Heart left ventricle (tissue), 16 donors: ENCODE measurements around the gene PHF21A. TPM values are rescaled to one million over a fixed set of nuclear protein-coding genes. Genes with fewer than 3 reads are reported as not detected.

Source experiments
- ATAC-seq, 4 donors: fragments of 200-7000 bp; cut with Tn5 transposase; one replicate each; pipeline ENCODE4 v1.9.1; 2020 to 2022; ENCODE audit warnings: moderate library complexity in 4 of 4, mild to moderate bottlenecking in 3 of 4, moderate number of reproducible peaks in 1 of 4
- DNase-seq, 5 donors: peaks; one replicate each; pipeline ENCODE4 v3.0.0-alpha.2; 2020
- H3K27ac ChIP-seq, 12 donors: fragments of 200-600 bp; sonication (generic) in 4 of 12; one replicate each; pipeline versions ENCODE4 v1.5.0 to v1.8.0; 2016 to 2022; ENCODE audit warnings: mild to moderate bottlenecking in 2 of 12
- H3K27me3 ChIP-seq, 9 donors: fragments of 200-600 bp; sonication (generic) in 2 of 9; one replicate each; pipeline versions ENCODE4 v1.5.1 to v1.8.0; 2016 to 2022; ENCODE audit warnings: mild to moderate bottlenecking in 3 of 9
- H3K36me3 ChIP-seq, 9 donors: fragments of 200-600 bp; sonication (generic) in 2 of 9; one replicate each; pipeline versions ENCODE4 v1.5.0 to v1.8.0; 2018 to 2022; ENCODE audit warnings: mild to moderate bottlenecking in 2 of 9
- H3K4me1 ChIP-seq, 12 donors: fragments of 200-600 bp; sonication (generic) in 4 of 12; one replicate each; pipeline versions ENCODE4 v1.5.0 to v1.8.0; 2016 to 2022; ENCODE audit warnings: mild to moderate bottlenecking in 3 of 12
- H3K4me3 ChIP-seq, 12 donors: fragments of 200-600 bp; sonication (generic) in 4 of 12; one replicate each; pipeline versions ENCODE4 v1.5.0 to v1.8.0; 2017 to 2022; ENCODE audit warnings: mild to moderate bottlenecking in 9 of 12, moderate library complexity in 4 of 12
- H3K9me3 ChIP-seq, 12 donors: fragments of 200-600 bp; sonication (generic) in 4 of 12; one replicate each; pipeline versions ENCODE4 v1.5.0 to v1.8.0; 2016 to 2022; ENCODE audit warnings: mild to moderate bottlenecking in 1 of 12
- CTCF ChIP-seq, 12 donors: fragments of 200-600 bp; sonication (generic) in 4 of 12; IDR thresholded peaks; one replicate each; pipeline versions ENCODE4 v1.5.0 to v1.8.0; 2018 to 2022; ENCODE audit warnings: antibody characterized with exemption in 12 of 12, mild to moderate bottlenecking in 5 of 12
- POLR2A ChIP-seq, 2 donors: fragments of 450-650 bp; IDR thresholded peaks; one replicate each; pipeline ENCODE4 v1.6.1; 2017; ENCODE audit warnings: antibody characterized with exemption in 2 of 2, mild to moderate bottlenecking in 2 of 2, moderate library complexity in 2 of 2
- WGBS, 4 donors: extraction: QIAGEN DNeasy Blood & Tissue Kit in 2 of 4; methylation state at CpG; one replicate each; pipeline versions ENCODE4 v1.1.5 to v1.1.7; 2013 to 2018; 5-methylcytosine and 5-hydroxymethylcytosine counted together
- intact Hi-C, 10 donors: fragments of 100-400 bp; cut with DNase I; formaldehyde crosslinking; loops; one replicate each; pipeline versions ENCODE4 v1.11.1 to v1.14.2; 2022
- polyA plus RNA-seq, 2 donors: library from polyadenylated mRNA; stranded (reverse); fragments of 200-250 nt; gene quantifications; one replicate each; pipeline ENCODE4 v1.2.3, GENCODE V29; 2013
- total RNA-seq, 9 donors: library from RNA; depleted of rRNA in 2 of 9; stranded (reverse); fragments of >200 nt in 2 of 9; fragmentation: NEBNext Ultra II Directional in 3 of 9; extraction: Animal tissue kit (Norgen Biotek cat#: 25700) in 3 of 9; gene quantifications; one replicate each; pipeline versions ENCODE4 v1.1.0 to v1.2.4, GENCODE V29; 2016 to 2023
- donor health status: ischemic (EF 13 %, LVEDD 7.1; RV severe dilation, severe dysfunction).
- donor health status: healthy with polysubstance abuse.
- donor health status: DM: no; HTN: yes; CAD: no.
- donor health status: DM: no; HTN: no; CAD: no.
- donor health status: ischemic (EF 25% LVEDD 6.9; RV normal size, moderate dysfunction).
- donor health status: ischemic (EF 25% LVEDD 5.7; RV mildly dilated, moderate dysfunction).
- donor health status: healthy.
- donor health status: DM: yes; HTN: yes; CAD: no.
- donor health status: ischemic (EF 35%, LVEDD 5.7; RV mildly dilated, moderate dysfunction).
- donor health status: nonischemic (EF 11% LVEDD 7.7; RV severe dilation, severe dysfunction).
- donor health status: DM: yes; HTN: yes; CAD: no.
- donor health status: PGD.
- donor health status: ischemic (EF 29% LVEDD 5.4; RV normal size, mild dysfunction).
- donor health status: nonischemic (EF 23%, LVEDD 6.1; RV moderate dilation, normal function).

The PHF21A gene
- total and polyA plus RNA-seq, 11 donors, result 16.5 to 45.9 (median 36.1) TPM

- no peak for TF ChIP-seq CTCF (IDR thresholded peaks at IDR 0.05)
- no peak for TF ChIP-seq POLR2A (IDR thresholded peaks at IDR 0.05)
- ATAC-seq (no peak), DNase-seq (no peak)
- peaks cover 0 to 19% (median 0%) of the 10 kb centered on the region in 12 donors for H3K4me1 ChIP-seq
- no peaks in the 10 kb centered on the region for H3K27me3 ChIP-seq
- no peaks in the 10 kb centered on the region for H3K36me3 ChIP-seq
- intact Hi-C loops, result loop anchor here in 3 of 10 donors (10.0 kb wide), 1 partner anchor 184 kb away; no protein-coding TSS in a partner anchor
- 73 to 83% (median 77%) methylated on average over 3 of the region's 3 CpGs for WGBS, 4 donors
- H3K9me3 ChIP-seq, result no peaks in the 10 kb centered on the region
- H3K27ac ChIP-seq, result no peak overlapping the region
- no peak overlapping the region for H3K4me3 ChIP-seq
These were observed 9.2 kb upstream of the PHF21A start for GRCh38 chr11:46130286-46130940.

- no peak overlapping the region for H3K4me3 ChIP-seq
- WGBS, 4 donors, result 85 to 95% (median 86%) methylated on average over 2 of the region's 2 CpGs
- no peaks in the 10 kb centered on the region for H3K27me3 ChIP-seq
- no peak for ATAC-seq
- H3K9me3 ChIP-seq, result no peaks in the 10 kb centered on the region
- TF ChIP-seq POLR2A (IDR thresholded peaks at IDR 0.05) (no peak), CTCF (IDR thresholded peaks at IDR 0.05) (no peak)
- intact Hi-C loops, result loop anchor here in 3 of 10 donors (10.0 kb wide), 3 partner anchors 106 to 186 kb away; no protein-coding TSS in a partner anchor
- peaks cover 0 to 19% (median 0%) of the 10 kb centered on the region in 12 donors for H3K4me1 ChIP-seq
- DNase-seq, result no peak
- no peak overlapping the region for H3K27ac ChIP-seq
- H3K36me3 ChIP-seq, result no peaks in the 10 kb centered on the region
These were observed 7.9 kb upstream of the PHF21A start for GRCh38 chr11:46129133-46129532.

- H3K27me3 ChIP-seq, result no peaks in the 10 kb centered on the region
- no peak overlapping the region for H3K27ac ChIP-seq
- H3K9me3 ChIP-seq, result no peaks in the 10 kb centered on the region
- DNase-seq (peak in 4 of 5 donors; percentile 24 to 40 (median 34)), ATAC-seq (peak in 3 of 4 donors; percentile 82 to 87 (median 84))
- 33 to 47% (median 38%) methylated on average over 5 of the region's 5 CpGs for WGBS, 4 donors
- intact Hi-C loops, result loop anchor here in 3 of 10 donors (10.0 kb wide), 3 partner anchors 108 to 188 kb away; no protein-coding TSS in a partner anchor
- peak overlapping the region in 1 of 12 donors; percentile 12 for H3K4me3 ChIP-seq
- H3K36me3 ChIP-seq, result no peaks in the 10 kb centered on the region
- peaks cover 0 to 20% (median 6%) of the 10 kb centered on the region in 12 donors for H3K4me1 ChIP-seq
- peak in 7 of 12 donors; percentile 17 to 33 (median 30) for TF ChIP-seq CTCF (IDR thresholded peaks at IDR 0.05)
- TF ChIP-seq POLR2A (IDR thresholded peaks at IDR 0.05), result no peak
These were observed 5.9 kb upstream of the PHF21A start for GRCh38 chr11:46127150-46127638.

- Histone ChIP-seq H3K4me3 (no peak overlapping the region), H3K4me1 (peaks cover 0 to 20% (median 6%) of the 10 kb centered on the region in 12 donors), H3K9me3 (no peaks in the 10 kb centered on the region), H3K27me3 (no peaks in the 10 kb centered on the region), H3K36me3 (no peaks in the 10 kb centered on the region), H3K27ac (no peak overlapping the region)
- DNase-seq (no peak), ATAC-seq (no peak)
- no peak for TF ChIP-seq CTCF (IDR thresholded peaks at IDR 0.05)
- no peak for TF ChIP-seq POLR2A (IDR thresholded peaks at IDR 0.05)
- 93 to 99% (median 97%) methylated on average over 3 of the region's 3 CpGs for WGBS, 4 donors
- intact Hi-C loops, result loop anchor here in 3 of 10 donors (10.0 kb wide), 3 partner anchors 110 to 190 kb away; no protein-coding TSS in a partner anchor
These were observed 4.0 kb upstream of the PHF21A start for GRCh38 chr11:46125284-46125683.
